NCI-H1694 treated with DMSO at 0.1 percent for 48 hours (cell line): ENCODE results near the gene KDELR3.

Experiments
- DNase-seq: peaks from one replicate; lab custom pipeline; 2025; lab: John Stamatoyannopoulos, UW

Gene KDELR3

GRCh38 chr22:38519453-38520250 is 51.8 kb downstream of the KDELR3 start:
- DNase-seq: no peak

- no peak for DNase-seq
Observed at GRCh38 chr22:38523029-38523428, 55.1 kb downstream of the KDELR3 start.

GRCh38 chr22:38523479-38523878 is 55.6 kb downstream of the KDELR3 start:
- no peak for DNase-seq

GRCh38 chr22:38524429-38524828 is 56.5 kb downstream of the KDELR3 start:
- no peak for DNase-seq

GRCh38 chr22:38531251-38531938 is 63.5 kb downstream of the KDELR3 start:
- DNase-seq: no peak
